ENCODE results near the gene CHCHD4. TPM values are rescaled to one million over a fixed set of nuclear protein-coding genes. Genes with fewer than 3 reads are reported as not detected.
A peak's percentile ranks its signal among the peaks of the same experiment; 100 is the strongest.

Gene CHCHD4
- total RNA-seq, 1 donor from 2014 or later, result 10.8 TPM

- Mint-ChIP-seq H3K4me3 (ENCODE audit: low read depth) (no peak overlapping the region), H3K36me3 (ENCODE audit: insufficient read depth) (peaks cover 13% of the 10 kb centered on the region), H3K9me3 (ENCODE audit: low read depth) (no peaks in the 10 kb centered on the region), H3K27ac (no peak overlapping the region), H3K27me3 (no peaks in the 10 kb centered on the region), H3K4me1 (ENCODE audit: low read depth) (no peaks in the 10 kb centered on the region)
- no peak for TF ChIP-seq CTCF (IDR thresholded peaks at IDR 0.05; ENCODE audit: unreplicated experiment)
- no peak for DNase-seq (ENCODE audit: low spot score, unreplicated experiment)
These were observed 14.4 kb upstream of the CHCHD4 start for GRCh38 chr3:14138878-14139655.

GRCh38 chr3:14138109-14138877, 13.6 kb upstream of the CHCHD4 start:
- Mint-ChIP-seq H3K9me3 (ENCODE audit: low read depth) (no peaks in the 10 kb centered on the region), H3K27me3 (no peaks in the 10 kb centered on the region), H3K27ac (no peak overlapping the region), H3K4me3 (ENCODE audit: low read depth) (no peak overlapping the region), H3K36me3 (ENCODE audit: insufficient read depth) (peaks cover 13% of the 10 kb centered on the region), H3K4me1 (ENCODE audit: low read depth) (no peaks in the 10 kb centered on the region)
- no peak for TF ChIP-seq CTCF (IDR thresholded peaks at IDR 0.05; ENCODE audit: unreplicated experiment)
- no peak for DNase-seq (ENCODE audit: low spot score, unreplicated experiment)

DNA sequence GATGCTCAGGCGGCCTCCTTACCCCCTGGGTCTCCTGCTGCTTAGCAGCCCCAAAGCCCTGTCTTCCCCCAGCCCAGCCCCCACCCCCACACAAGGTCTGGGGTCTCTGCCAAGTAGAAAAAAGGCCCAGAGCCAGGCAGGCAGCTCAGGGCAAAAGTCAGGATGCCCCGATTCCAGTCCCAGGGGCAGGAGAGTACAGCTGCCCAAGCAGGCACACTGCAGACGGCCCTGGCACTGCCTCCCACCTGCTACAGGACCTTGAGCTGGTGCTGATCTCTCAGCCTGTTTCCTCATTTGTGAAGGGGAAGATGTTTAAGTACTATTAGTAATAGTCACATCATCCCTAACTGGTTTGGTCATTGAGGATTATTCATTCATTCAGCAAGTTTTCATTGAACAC, 12.8 kb upstream of the CHCHD4 start:
- Mint-ChIP-seq H3K9me3 (ENCODE audit: low read depth) (no peaks in the 10 kb centered on the region), H3K4me3 (ENCODE audit: low read depth) (no peak overlapping the region), H3K36me3 (ENCODE audit: insufficient read depth) (peaks cover 13% of the 10 kb centered on the region), H3K27ac (no peak overlapping the region), H3K4me1 (ENCODE audit: low read depth) (no peaks in the 10 kb centered on the region), H3K27me3 (no peaks in the 10 kb centered on the region)
- TF ChIP-seq CTCF (IDR thresholded peaks at IDR 0.05; ENCODE audit: unreplicated experiment), result no peak
- DNase-seq (ENCODE audit: low spot score, unreplicated experiment), result no peak

DNA sequence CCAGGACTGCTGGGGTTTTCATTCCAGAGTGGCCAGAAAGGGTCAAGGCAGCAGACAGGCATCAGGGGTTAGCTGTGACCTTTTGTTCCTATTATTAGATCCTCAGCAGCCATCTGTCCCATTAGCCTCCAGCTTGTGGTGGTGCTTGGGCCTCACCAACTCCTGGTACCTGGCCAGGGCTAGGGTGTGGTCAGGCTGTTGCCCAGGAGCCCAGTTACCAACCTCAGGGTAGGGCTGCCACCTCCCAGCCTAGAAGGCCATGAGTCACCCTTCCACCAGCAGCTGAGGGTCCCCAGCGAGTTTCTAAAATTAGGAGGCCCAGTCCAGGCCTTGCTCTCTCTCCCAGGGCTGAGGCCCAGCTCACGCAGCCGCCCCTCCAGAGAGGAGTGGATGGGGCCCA, 12.3 kb upstream of the CHCHD4 start:
- Mint-ChIP-seq H3K4me3 (ENCODE audit: low read depth) (no peak overlapping the region), H3K9me3 (ENCODE audit: low read depth) (no peaks in the 10 kb centered on the region), H3K36me3 (ENCODE audit: insufficient read depth) (peaks cover 11% of the 10 kb centered on the region), H3K4me1 (ENCODE audit: low read depth) (no peaks in the 10 kb centered on the region), H3K27me3 (no peaks in the 10 kb centered on the region), H3K27ac (no peak overlapping the region)
- no peak for DNase-seq (ENCODE audit: low spot score, unreplicated experiment)
- no peak for TF ChIP-seq CTCF (IDR thresholded peaks at IDR 0.05; ENCODE audit: unreplicated experiment)

- no peak for DNase-seq (ENCODE audit: low spot score, unreplicated experiment)
- Mint-ChIP-seq H3K36me3 (ENCODE audit: insufficient read depth) (peaks cover 15% of the 10 kb centered on the region), H3K4me1 (ENCODE audit: low read depth) (no peaks in the 10 kb centered on the region), H3K27me3 (no peaks in the 10 kb centered on the region), H3K27ac (peak overlapping the region; percentile 55), H3K4me3 (ENCODE audit: low read depth) (no peak overlapping the region), H3K9me3 (ENCODE audit: low read depth) (no peaks in the 10 kb centered on the region)
- TF ChIP-seq CTCF (IDR thresholded peaks at IDR 0.05; ENCODE audit: unreplicated experiment), result no peak
These were observed 10.9 kb upstream of the CHCHD4 start for GRCh38 chr3:14135581-14135980.
